GM12873 (cell line): ENCODE results near the gene IP6K3.

Experiments
- TF ChIP-seq, protein P1 (sequence below): IDR thresholded peaks from 2 replicates; pipeline ENCODE4 v1.5.1; 2012; ENCODE audit warnings: low read depth, mild to moderate bottlenecking, moderate library complexity, low read length, control low read depth; ENCODE audit not compliant: insufficient read depth; ENCODE audit errors: missing control alignments

Gene IP6K3

DNA sequence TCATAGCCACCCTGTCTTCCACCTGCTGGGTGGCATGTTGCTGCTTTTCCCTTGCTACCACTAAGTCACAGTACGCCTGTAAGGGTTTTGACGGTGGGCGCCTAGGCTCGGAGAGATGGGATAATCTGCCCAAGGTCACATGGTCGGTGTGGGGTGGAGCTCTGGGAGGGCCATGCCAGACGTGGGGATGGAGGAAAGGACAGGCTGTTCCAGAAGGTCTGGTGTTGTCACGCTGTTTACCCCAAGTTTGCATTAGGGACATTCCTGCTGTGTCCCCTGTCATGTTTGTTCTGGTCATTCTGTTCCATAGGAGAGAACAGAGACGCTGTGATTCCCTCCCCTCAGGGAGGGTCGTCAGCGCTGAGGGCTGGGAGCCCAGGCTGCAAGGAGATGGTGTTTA, 16.1 kb downstream of the IP6K3 start:
- TF ChIP-seq, protein P1, sequence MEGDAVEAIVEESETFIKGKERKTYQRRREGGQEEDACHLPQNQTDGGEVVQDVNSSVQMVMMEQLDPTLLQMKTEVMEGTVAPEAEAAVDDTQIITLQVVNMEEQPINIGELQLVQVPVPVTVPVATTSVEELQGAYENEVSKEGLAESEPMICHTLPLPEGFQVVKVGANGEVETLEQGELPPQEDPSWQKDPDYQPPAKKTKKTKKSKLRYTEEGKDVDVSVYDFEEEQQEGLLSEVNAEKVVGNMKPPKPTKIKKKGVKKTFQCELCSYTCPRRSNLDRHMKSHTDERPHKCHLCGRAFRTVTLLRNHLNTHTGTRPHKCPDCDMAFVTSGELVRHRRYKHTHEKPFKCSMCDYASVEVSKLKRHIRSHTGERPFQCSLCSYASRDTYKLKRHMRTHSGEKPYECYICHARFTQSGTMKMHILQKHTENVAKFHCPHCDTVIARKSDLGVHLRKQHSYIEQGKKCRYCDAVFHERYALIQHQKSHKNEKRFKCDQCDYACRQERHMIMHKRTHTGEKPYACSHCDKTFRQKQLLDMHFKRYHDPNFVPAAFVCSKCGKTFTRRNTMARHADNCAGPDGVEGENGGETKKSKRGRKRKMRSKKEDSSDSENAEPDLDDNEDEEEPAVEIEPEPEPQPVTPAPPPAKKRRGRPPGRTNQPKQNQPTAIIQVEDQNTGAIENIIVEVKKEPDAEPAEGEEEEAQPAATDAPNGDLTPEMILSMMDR: no peak

DNA sequence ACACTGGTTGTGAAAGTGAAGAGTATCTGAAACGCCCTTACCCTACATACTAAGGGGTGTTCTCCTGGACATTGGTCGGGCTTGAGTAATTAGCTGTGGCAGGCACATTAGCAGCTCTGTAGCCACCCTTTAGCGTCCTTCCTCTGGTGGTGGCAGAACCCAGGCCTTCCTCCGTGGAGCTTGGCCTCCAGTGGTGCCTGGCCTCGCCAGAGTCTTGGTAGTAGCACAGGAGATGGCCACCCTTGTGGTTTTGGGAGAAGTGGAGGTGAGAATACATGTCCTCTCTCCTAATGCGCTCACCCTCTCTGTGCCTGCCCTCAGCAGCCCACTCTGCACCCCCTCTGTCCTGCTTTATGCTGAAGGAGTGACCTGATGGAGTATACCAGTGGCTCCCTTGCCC, 17.6 kb downstream of the IP6K3 start:
- TF ChIP-seq, protein P1: no peak

DNA sequence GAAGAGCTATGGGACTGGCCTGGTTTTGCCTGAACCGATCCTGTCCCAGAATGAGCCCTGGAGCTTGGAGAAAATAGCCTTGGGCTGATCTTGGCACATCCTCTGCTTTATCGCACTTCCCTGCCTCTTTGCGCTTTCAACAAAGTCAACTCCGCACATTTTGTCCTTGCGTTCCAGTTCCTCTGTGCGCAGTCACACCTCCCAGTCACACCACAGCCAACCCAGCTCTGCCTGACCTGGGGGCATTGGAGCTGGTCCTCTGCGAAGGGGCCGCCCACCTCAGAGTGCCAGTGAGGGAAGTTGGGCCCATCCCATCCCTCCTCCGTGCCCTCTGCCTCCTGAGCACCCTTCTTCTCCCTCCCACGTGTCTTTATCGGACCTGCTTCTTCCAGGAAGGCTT, 18.3 kb downstream of the IP6K3 start:
- TF ChIP-seq, protein P1: no peak

DNA sequence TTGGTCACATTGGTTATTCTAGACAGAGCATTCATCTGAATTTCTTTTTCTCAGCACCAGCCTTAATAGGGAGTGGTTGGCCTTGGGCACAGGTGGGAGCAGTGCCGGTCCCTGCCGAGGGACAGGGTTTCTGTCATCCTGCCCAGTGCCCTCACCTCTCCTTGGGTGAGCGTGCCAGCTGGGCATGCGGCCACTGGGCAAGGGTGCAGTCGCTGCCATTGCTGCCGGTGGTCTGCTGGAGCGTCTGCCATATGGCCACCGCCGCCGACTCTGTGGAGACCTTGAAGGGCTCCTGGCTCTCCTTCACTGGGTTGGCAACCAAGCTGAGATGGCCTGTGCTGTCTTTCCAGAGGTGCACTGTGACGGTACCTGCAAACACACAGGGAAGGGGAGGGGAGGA, 18.8 kb downstream of the IP6K3 start:
- TF ChIP-seq, protein P1: no peak

DNA sequence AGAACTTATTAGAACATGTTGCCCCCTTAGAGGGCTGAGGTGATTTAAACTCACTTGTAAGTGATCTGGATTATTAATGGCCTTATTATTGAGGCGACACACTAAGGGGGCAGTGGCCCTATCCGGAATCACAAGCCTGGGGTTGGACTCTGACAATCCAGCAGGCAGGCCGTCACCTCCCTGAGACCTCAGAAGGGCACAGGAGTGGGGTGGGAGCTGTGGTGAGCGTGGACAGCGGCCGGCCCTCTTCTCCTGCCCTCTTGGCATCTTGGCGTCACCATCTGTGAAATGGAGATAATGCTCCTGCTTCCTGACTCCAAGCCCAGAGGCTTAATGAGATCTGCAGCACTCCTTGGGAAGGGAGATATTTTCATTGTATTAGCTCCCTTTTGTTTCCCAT, 19.6 kb downstream of the IP6K3 start:
- TF ChIP-seq, protein P1: no peak

DNA sequence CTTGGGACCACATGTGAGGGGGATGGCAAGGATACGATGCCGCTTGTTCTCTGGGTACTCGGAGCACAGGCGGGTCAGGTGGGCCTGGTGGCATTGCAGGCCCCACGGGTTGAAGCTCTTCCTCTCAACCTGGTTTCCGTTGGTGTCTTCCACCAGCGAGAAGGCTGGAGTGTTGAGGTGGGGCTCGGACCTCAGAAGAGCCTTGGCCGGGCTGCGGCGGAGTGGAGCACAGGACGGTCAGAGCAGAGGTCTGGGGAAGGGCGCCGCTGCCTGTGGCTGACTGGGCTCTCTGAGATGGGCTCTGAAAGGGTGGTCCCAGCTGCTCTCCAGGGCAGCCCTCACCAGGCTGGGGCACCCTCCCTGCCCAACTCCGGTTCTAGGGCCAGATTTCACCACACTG, 20.0 kb downstream of the IP6K3 start:
- TF ChIP-seq, protein P1: no peak

DNA sequence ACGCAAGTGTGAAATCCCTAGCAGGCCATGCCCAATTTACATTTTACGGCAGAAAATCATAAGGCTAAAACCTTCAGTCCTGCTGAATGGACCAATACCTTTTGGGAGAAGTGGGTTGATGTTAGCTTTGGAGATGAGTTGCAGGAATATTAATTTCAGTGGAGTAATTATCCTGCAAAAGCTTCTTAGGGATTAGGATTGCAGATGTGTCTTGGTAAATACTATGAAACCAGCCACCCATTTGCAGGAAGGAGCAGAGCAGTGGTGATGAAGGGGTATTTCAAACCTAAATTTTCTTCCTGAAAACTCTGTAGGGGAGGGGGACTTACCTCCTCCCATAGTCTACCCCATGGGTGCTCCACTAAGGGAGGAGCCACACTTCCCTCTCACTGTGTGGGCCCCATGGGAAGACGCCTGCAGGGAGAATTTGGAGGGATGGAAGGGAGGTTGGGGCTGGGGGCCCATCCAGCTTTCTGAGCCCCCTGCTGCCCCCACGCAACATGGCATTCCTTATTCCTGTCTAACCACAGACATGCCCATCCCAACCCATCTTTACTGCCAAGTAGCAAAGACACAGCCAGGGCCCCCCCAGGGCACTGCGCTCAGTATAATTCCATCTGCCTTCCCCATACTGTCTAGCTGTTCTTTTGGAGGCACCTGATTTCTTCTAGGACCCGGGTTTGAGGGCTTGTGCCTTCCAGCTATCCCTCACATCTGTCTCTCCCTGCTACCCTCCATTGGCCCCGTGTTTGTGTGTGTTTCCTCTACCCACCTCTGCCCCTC, 20.6 kb downstream of the IP6K3 start:
- TF ChIP-seq, protein P1: no peak
